H9 (cell line): ENCODE data around the gene KIF3B. TPM values are rescaled to one million over a fixed set of nuclear protein-coding genes. Genes with fewer than 3 reads are reported as not detected.

ENCODE experiments used
- DNase-seq: peaks from one replicate; pipeline ENCODE4 v3.0.0-alpha.2; 2017
- H2AFZ ChIP-seq: one replicate; pipeline ENCODE4 v1.6.1; 2013; ENCODE audit warnings: mild to moderate bottlenecking, low read length, control low read depth, moderate library complexity
- H2AK5ac ChIP-seq: 2 replicates; pipeline ENCODE4 v1.6.1; 2013; ENCODE audit warnings: low read length, control low read depth, mixed read lengths; ENCODE audit not compliant: insufficient read length
- H2BK120ac ChIP-seq: one replicate; pipeline ENCODE4 v1.6.1; 2013; ENCODE audit warnings: low read depth, mild to moderate bottlenecking, low read length, control low read depth, inconsistent platforms; ENCODE audit not compliant: poor library complexity, severe bottlenecking
- H2BK12ac ChIP-seq: 2 replicates; pipeline ENCODE4 v1.6.1; 2013; ENCODE audit warnings: low read length, control low read depth, mixed read lengths, low read depth; ENCODE audit not compliant: insufficient read length
- H2BK15ac ChIP-seq: 2 replicates; pipeline ENCODE4 v1.6.1; 2013; ENCODE audit warnings: low read depth, low read length, control low read depth
- H2BK20ac ChIP-seq: one replicate; pipeline ENCODE4 v1.6.1; 2013; ENCODE audit warnings: low read depth, mild to moderate bottlenecking, low read length, control low read depth, inconsistent platforms; ENCODE audit not compliant: poor library complexity, severe bottlenecking
- H2BK5ac ChIP-seq: 2 replicates; pipeline ENCODE4 v1.6.1; 2013; ENCODE audit warnings: low read length, control low read depth, mixed read lengths; ENCODE audit not compliant: insufficient read length
- H3K14ac ChIP-seq: 2 replicates; pipeline ENCODE4 v1.6.1; 2013; ENCODE audit warnings: low read length, control low read depth; ENCODE audit not compliant: insufficient read depth
- H3K18ac ChIP-seq: 2 replicates; pipeline ENCODE4 v1.6.1; 2013; ENCODE audit warnings: low read depth, mild to moderate bottlenecking, mixed read lengths, low read length, control low read depth; ENCODE audit not compliant: insufficient read length
- H3K23ac ChIP-seq: 2 replicates; pipeline ENCODE4 v1.6.1; 2013; ENCODE audit warnings: low read length, control low read depth, mixed read lengths, low read depth; ENCODE audit not compliant: insufficient read length
- H3K23me2 ChIP-seq: 2 replicates; pipeline ENCODE4 v1.6.1; 2013; ENCODE audit warnings: low read depth, mild to moderate bottlenecking, mixed read lengths, low read length, control low read depth; ENCODE audit not compliant: insufficient read length, poor library complexity, severe bottlenecking
- H3K27ac ChIP-seq: 2 replicates; pipeline ENCODE4 v1.5.1; 2013; ENCODE audit warnings: low read length, control low read depth, mixed read lengths, low read depth; ENCODE audit not compliant: insufficient read length
- H3K27me3 ChIP-seq: 2 replicates; pipeline ENCODE4 v1.6.1; 2013; ENCODE audit warnings: low read length, control low read depth, inconsistent platforms; ENCODE audit not compliant: insufficient read depth
- H3K4ac ChIP-seq: 2 replicates; pipeline ENCODE4 v1.6.1; 2013; ENCODE audit warnings: low read depth, mild to moderate bottlenecking, control low read depth, inconsistent platforms, low read length, moderate library complexity
- H3K4me1 ChIP-seq: 2 replicates; pipeline ENCODE4 v1.6.1; 2013; ENCODE audit warnings: low read length, control low read depth, inconsistent platforms; ENCODE audit not compliant: insufficient read depth
- H3K4me2 ChIP-seq: 2 replicates; pipeline ENCODE4 v1.6.1; 2013; ENCODE audit warnings: low read length, control low read depth, mixed read lengths; ENCODE audit not compliant: insufficient read length, insufficient read depth
- H3K56ac ChIP-seq: 2 replicates; pipeline ENCODE4 v1.6.1; 2013; ENCODE audit warnings: low read depth, mild to moderate bottlenecking, mixed read lengths, low read length, control low read depth; ENCODE audit not compliant: insufficient read length
- H3K79me1 ChIP-seq: 2 replicates; pipeline ENCODE4 v1.6.1; 2013; ENCODE audit warnings: low read depth, mild to moderate bottlenecking, moderate library complexity, low read length, control low read depth, inconsistent platforms; ENCODE audit not compliant: insufficient read depth, poor library complexity, severe bottlenecking
- H3K79me2 ChIP-seq: 2 replicates; pipeline ENCODE4 v1.6.1; 2013; ENCODE audit warnings: low read length, control low read depth, inconsistent platforms; ENCODE audit not compliant: insufficient read depth
- H3K9ac ChIP-seq: 2 replicates; pipeline ENCODE4 v1.6.1; 2013; ENCODE audit warnings: low read length, control low read depth, mixed read lengths; ENCODE audit not compliant: insufficient read length; ENCODE audit errors: extremely low read depth
- H3K9me3 ChIP-seq: one replicate; pipeline ENCODE4 v1.6.1; 2013; ENCODE audit warnings: low read depth, low read length, inconsistent platforms; ENCODE audit not compliant: control insufficient read depth
- H3T11ph ChIP-seq: one replicate; pipeline ENCODE4 v1.6.1; 2013; ENCODE audit warnings: mild to moderate bottlenecking, low read length, control low read depth, inconsistent platforms
- H4K20me1 ChIP-seq: one replicate; pipeline ENCODE4 v1.6.1; 2013; ENCODE audit not compliant: control insufficient read depth, insufficient read length, insufficient read depth
- H4K5ac ChIP-seq: 2 replicates; pipeline ENCODE4 v1.6.1; 2013; ENCODE audit warnings: low read depth, mild to moderate bottlenecking, mixed read lengths, low read length, control low read depth; ENCODE audit not compliant: insufficient read length
- H4K8ac ChIP-seq: replicated peaks from 2 replicates; pipeline ENCODE4 v1.6.1; 2013; ENCODE audit warnings: low read length, control low read depth, mixed read lengths, low read depth; ENCODE audit not compliant: insufficient read length
- H4K91ac ChIP-seq: 2 replicates; pipeline ENCODE4 v1.6.1; 2013; ENCODE audit warnings: low read depth, mild to moderate bottlenecking, moderate library complexity, mixed read lengths, low read length, control low read depth; ENCODE audit not compliant: insufficient read length
- H3K27ac Mint-ChIP-seq, 3 experiments: 2 replicates in 2 of 3; 3 replicates in 1 of 3; pipeline ENCODE4 v1.8.0; 2020 to 2021; ENCODE audit warnings: mixed read lengths in 3 of 3, mild to moderate bottlenecking in 1 of 3, moderate library complexity in 1 of 3
- H3K27me3 Mint-ChIP-seq: 2 replicates; pipeline ENCODE4 v1.8.0; 2021; ENCODE audit warnings: low read depth, mild to moderate bottlenecking, moderate library complexity, mixed read lengths
- H3K36me3 Mint-ChIP-seq, 3 experiments: 2 replicates in 2 of 3; 3 replicates in 1 of 3; pipeline ENCODE4 v1.8.0; 2020 to 2021; ENCODE audit warnings: low read depth in 3 of 3, mixed read lengths in 3 of 3; ENCODE audit not compliant: insufficient read depth in 1 of 3
- H3K4me1 Mint-ChIP-seq, 2 experiments: 2 replicates each; pipeline ENCODE4 v1.8.0; 2020; ENCODE audit warnings: mixed read lengths in 2 of 2
- H3K4me3 Mint-ChIP-seq, 2 experiments: 2 replicates in 1 of 2; 3 replicates in 1 of 2; pipeline ENCODE4 v1.8.0; 2020 to 2021; ENCODE audit warnings: mild to moderate bottlenecking in 2 of 2, mixed read lengths in 2 of 2, moderate library complexity in 1 of 2
- H3K9me3 Mint-ChIP-seq, 2 experiments: 2 replicates in 1 of 2; 3 replicates in 1 of 2; pipeline ENCODE4 v1.8.0; 2020; ENCODE audit warnings: mild to moderate bottlenecking in 2 of 2, mixed read lengths in 2 of 2, moderate library complexity in 1 of 2
- CTCF ChIP-seq: fragments of 200-600 bp; sonication (generic); conservative IDR thresholded peaks from 3 replicates; pipeline ENCODE4 v1.8.0; 2021; ENCODE audit warnings: antibody characterized with exemption, mild to moderate bottlenecking
- WGBS: extraction: QIAGEN DNeasy Blood & Tissue Kit; methylation state at CpG from one replicate; pipeline ENCODE4 v1.1.7; 2013; ENCODE audit warnings: missing lambda C conversion rate, low lambda C conversion rate, mixed read lengths; ENCODE audit not compliant: insufficient read length; ENCODE audit errors: extremely low coverage; 5-methylcytosine and 5-hydroxymethylcytosine counted together
- total RNA-seq: library from RNA; stranded (reverse); gene quantifications from 2 replicates; pipeline ENCODE4 v1.2.1, GENCODE V29; 2021

KIF3B gene
- total RNA-seq, 1 experiment from 2014 or later = 29.7 TPM

- Histone ChIP-seq H3T11ph (no peak overlapping the region), H3K4ac (no peak overlapping the region), H4K8ac (no peak overlapping the region), H4K91ac (no peak overlapping the region), H4K5ac (no peak overlapping the region), H3K14ac (no peak overlapping the region), H2BK5ac (no peak overlapping the region), H2BK20ac (no peak overlapping the region), H2AK5ac (no peak overlapping the region), H3K4me1 (no peaks in the 10 kb centered on the region), H3K27me3 (no peaks in the 10 kb centered on the region; the same call in 1 of the 2 replicates), H3K79me1 (no peaks in the 10 kb centered on the region), H3K23me2 (no peaks in the 10 kb centered on the region), H2BK120ac (no peak overlapping the region), H2BK12ac (no peak overlapping the region), H3K79me2 (no peaks in the 10 kb centered on the region), H3K9ac (no peak overlapping the region), H2BK15ac (no peak overlapping the region), H2AFZ (no peak overlapping the region), H3K23ac (no peak overlapping the region), H3K18ac (no peak overlapping the region), H3K27ac (no peak overlapping the region), H4K20me1 (no peaks in the 10 kb centered on the region), H3K4me2 (no peak overlapping the region), H3K56ac (no peak overlapping the region), H3K9me3 (no peaks in the 10 kb centered on the region)
- no peak for TF ChIP-seq CTCF
- Mint-ChIP-seq H3K36me3 (peaks cover 0 to 10% (median 0%) of the 10 kb centered on the region in 3 experiments; a peak in 1 of 7 replicates), H3K27ac (no peak overlapping the region), H3K9me3 (no peaks in the 10 kb centered on the region), H3K27me3 (peaks cover 19% of the 10 kb centered on the region), H3K4me3 (no peak overlapping the region), H3K4me1 (peaks cover 4 to 11% of the 10 kb centered on the region in 2 experiments; a peak in 3 of 4 replicates)
- DNase-seq = no peak
- no CpG with 5 or more reads among the region's 2 CpGs for WGBS
These were observed 93.4 kb downstream of the KIF3B start for GRCh38 chr20:32370897-32371296.
